H1 (cell line): ENCODE results near the gene NDUFA6.
A peak's percentile ranks its signal among the peaks of the same experiment; 100 is the strongest.

Experiments
- CREB1 ChIP-seq: IDR thresholded peaks from 2 replicates; pipeline ENCODE4 v1.6.1; 2012; ENCODE audit warnings: inconsistent platforms
- CTCF ChIP-seq, 3 experiments: IDR thresholded peaks; 1 replicate in 2 of 3; 2 replicates in 1 of 3; pipeline versions ENCODE4 v1.5.1 to v1.6.1; 2011; ENCODE audit warnings: low read length in 3 of 3, mild to moderate bottlenecking in 3 of 3, inconsistent platforms in 2 of 3, low read depth in 1 of 3, moderate library complexity in 1 of 3; ENCODE audit not compliant: insufficient read depth in 1 of 3; ENCODE audit errors: control extremely low read depth in 1 of 3
- MAX ChIP-seq: IDR thresholded peaks from 2 replicates; pipeline ENCODE4 v1.6.1; 2012; ENCODE audit warnings: inconsistent platforms
- RBBP5 ChIP-seq: IDR thresholded peaks from 2 replicates; pipeline ENCODE4 v1.7.1; 2012; ENCODE audit warnings: low read depth, mild to moderate bottlenecking, inconsistent platforms, low read length, moderate library complexity, borderline replicate concordance
- SIRT6 ChIP-seq: IDR thresholded peaks from one replicate; pipeline ENCODE4 v1.7.1; 2012; ENCODE audit warnings: low read length, inconsistent platforms
- SRF ChIP-seq: IDR thresholded peaks from 2 replicates; pipeline ENCODE4 v1.6.1; 2011; ENCODE audit warnings: mild to moderate bottlenecking, low read depth, low read length, moderate library complexity
- TAF1 ChIP-seq: IDR thresholded peaks from 2 replicates; pipeline ENCODE4 v1.6.1; 2011; ENCODE audit warnings: mild to moderate bottlenecking, low read depth, low read length

GRCh38 chr22:42108848-42109247 lies 18.3 kb upstream of the NDUFA6 start:
- no peak for TF ChIP-seq RBBP5
- TF ChIP-seq MAX, result 0 out of 2 replicates have a peak, but pooled peaks have one; percentile 19
- no peak for TF ChIP-seq CREB1
- TF ChIP-seq CTCF (IDR thresholded peaks at IDR 0.05; ENCODE audit: control extremely low read depth in 1 of 3, insufficient read depth in 1 of 3, low read depth in 1 of 3, low read length in 3 of 3), result no peak
- TF ChIP-seq TAF1, result no peak
- TF ChIP-seq SRF, result no peak
- no peak for TF ChIP-seq SIRT6
